ENCODE data around the gene RAP1GAP.

Gene RAP1GAP

DNA sequence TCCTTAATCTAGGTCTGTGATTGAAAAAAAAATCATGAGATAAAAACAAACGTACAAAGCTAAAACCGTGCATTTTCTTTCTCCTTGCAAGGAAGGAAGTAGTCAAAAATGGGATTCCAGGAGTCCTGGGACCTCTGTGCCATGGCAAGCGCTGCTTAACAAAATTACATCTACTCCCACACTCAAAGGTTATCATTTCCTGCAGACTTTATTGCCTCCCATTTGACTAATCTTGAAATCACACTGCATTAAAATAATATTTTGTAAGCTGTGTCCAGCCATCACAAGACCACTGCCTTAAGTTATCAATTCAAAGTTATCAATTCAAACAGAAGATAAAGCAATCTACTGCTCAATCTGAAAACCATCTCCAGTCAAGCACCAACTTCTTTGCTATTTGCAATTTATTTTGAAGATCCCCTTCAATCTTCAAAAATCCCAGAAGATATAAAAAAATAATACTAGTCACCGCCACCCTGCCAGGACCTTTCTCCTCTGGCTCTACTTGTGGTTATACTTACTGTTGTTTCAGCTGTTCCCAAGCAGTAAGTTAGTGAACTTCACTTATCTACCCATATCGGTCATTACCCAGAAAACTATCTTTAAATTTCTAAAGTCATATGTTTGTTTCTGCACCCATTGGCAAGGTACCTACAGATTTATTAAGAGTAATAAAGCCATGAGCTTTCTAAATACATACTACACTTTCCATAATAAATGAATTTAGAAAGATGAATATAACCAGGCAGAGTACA, 38.1 kb upstream of the RAP1GAP start:
- no peaks in the 10 kb centered on the region for H3K27me3 ChIP-seq (ENCODE audit: insufficient read depth, low read length)
- no peaks in the 10 kb centered on the region for H3K79me2 ChIP-seq (ENCODE audit: insufficient read depth, low read length)
- no peak overlapping the region for H3K9ac ChIP-seq (ENCODE audit: low read length)
- H3K9me2 ChIP-seq (ENCODE audit: low read depth, low read length): no peaks in the 10 kb centered on the region
- H3K4me1 ChIP-seq (ENCODE audit: insufficient read depth, low read length, severe bottlenecking): no peaks in the 10 kb centered on the region
- H3F3A ChIP-seq (ENCODE audit: insufficient read depth, low read length): no peaks in the 10 kb centered on the region
- H3K9me3 ChIP-seq (ENCODE audit: low read length): no peaks in the 10 kb centered on the region
- no peak overlapping the region for H2AFZ ChIP-seq (ENCODE audit: low read length)
- no peak for TF ChIP-seq EZH2 (IDR thresholded peaks at IDR 0.05; ENCODE audit: borderline replicate concordance, low read length)
- TF ChIP-seq, protein P1, sequence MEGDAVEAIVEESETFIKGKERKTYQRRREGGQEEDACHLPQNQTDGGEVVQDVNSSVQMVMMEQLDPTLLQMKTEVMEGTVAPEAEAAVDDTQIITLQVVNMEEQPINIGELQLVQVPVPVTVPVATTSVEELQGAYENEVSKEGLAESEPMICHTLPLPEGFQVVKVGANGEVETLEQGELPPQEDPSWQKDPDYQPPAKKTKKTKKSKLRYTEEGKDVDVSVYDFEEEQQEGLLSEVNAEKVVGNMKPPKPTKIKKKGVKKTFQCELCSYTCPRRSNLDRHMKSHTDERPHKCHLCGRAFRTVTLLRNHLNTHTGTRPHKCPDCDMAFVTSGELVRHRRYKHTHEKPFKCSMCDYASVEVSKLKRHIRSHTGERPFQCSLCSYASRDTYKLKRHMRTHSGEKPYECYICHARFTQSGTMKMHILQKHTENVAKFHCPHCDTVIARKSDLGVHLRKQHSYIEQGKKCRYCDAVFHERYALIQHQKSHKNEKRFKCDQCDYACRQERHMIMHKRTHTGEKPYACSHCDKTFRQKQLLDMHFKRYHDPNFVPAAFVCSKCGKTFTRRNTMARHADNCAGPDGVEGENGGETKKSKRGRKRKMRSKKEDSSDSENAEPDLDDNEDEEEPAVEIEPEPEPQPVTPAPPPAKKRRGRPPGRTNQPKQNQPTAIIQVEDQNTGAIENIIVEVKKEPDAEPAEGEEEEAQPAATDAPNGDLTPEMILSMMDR (IDR thresholded peaks at IDR 0.05; ENCODE audit: low read length): no peak
- H4K20me1 ChIP-seq (ENCODE audit: insufficient read depth, low read length): no peaks in the 10 kb centered on the region
- H3K27ac ChIP-seq (ENCODE audit: low read depth, low read length, poor library complexity, severe bottlenecking): no peak overlapping the region
- no peak overlapping the region for H3K4me3 ChIP-seq (ENCODE audit: low read depth, low read length, poor library complexity, severe bottlenecking)
- H3K36me3 ChIP-seq (ENCODE audit: insufficient read depth, low read length): peaks cover 59% of the 10 kb centered on the region
- no peak overlapping the region for H3K4me2 ChIP-seq (ENCODE audit: low read length)

DNA sequence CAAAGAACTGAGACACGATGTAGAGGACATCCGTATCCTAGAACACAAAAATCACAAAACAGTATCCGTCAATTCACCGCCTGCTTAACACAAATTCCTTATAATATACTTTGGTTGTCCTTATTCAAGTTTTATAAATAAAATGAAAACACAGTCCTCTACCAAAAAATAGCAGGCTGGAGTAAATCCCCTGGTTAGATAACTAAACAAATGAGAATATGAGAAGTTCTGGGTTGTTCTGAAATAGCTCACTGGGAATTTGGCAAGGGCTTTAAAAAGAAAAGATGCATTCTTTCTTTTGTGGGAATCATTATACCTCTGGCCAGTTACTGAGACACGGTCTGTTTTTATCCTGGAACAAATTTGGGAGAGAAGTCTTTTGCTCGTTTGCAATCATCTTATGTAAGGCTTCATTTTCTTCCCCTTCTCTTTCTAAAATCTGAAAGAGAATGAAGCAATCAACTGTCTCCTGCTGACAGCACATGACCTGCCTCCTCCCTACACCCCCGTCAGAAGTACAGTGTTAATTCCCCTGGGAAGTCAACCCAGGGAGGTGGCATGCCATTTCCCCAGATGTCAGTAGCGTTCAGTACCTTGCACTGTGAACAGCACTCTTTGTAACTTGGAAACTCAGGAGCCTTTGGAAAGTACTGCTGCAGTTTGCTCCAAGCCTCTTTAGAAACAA, 37.1 kb upstream of the RAP1GAP start:
- no peak overlapping the region for H3K4me2 ChIP-seq (ENCODE audit: low read length)

DNA sequence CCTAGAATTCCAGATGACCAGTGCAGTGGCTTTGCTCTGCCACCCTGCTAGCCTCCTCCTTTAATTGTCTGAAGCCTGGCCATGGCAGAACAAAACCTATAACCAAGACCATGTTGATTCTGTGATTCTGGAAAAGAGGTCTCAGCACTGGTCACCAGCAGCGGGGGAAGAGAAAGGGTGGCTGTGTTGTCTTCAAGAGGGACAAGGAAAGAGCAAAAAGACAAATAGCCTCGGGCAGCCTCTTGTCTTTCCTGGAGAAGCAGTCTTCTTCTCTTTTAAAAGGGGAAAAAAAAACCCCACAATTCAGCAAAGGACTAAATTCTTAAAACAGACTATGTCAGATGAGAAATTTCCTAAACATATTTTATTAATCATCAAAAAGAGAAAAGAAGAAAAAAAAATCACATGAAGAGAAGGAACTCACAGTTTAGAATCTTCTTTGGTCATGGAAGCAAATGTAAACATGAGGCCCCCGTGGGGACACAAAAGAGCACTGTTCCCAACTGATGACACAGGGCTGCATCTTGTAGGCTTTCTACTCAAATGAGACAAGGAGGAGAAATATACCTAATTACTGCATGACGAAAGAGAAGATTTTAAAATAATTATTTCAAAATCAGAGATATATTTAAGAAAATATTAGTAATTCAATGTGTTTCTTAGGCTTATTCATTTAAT, 36.3 kb upstream of the RAP1GAP start:
- no peak overlapping the region for H2AFZ ChIP-seq (ENCODE audit: low read length)
- H3K27ac ChIP-seq (ENCODE audit: low read depth, low read length, poor library complexity, severe bottlenecking): no peak overlapping the region
- H3F3A ChIP-seq (ENCODE audit: insufficient read depth, low read length): no peaks in the 10 kb centered on the region
- H3K9me3 ChIP-seq (ENCODE audit: low read length): no peaks in the 10 kb centered on the region
- H3K36me3 ChIP-seq (ENCODE audit: insufficient read depth, low read length): peaks cover 60% of the 10 kb centered on the region
- no peak for TF ChIP-seq EZH2 (IDR thresholded peaks at IDR 0.05; ENCODE audit: borderline replicate concordance, low read length)
- TF ChIP-seq, protein P1 (IDR thresholded peaks at IDR 0.05; ENCODE audit: low read length): no peak
- H3K4me1 ChIP-seq (ENCODE audit: insufficient read depth, low read length, severe bottlenecking): no peaks in the 10 kb centered on the region
- no peaks in the 10 kb centered on the region for H4K20me1 ChIP-seq (ENCODE audit: insufficient read depth, low read length)
- no peaks in the 10 kb centered on the region for H3K27me3 ChIP-seq (ENCODE audit: insufficient read depth, low read length)
- H3K79me2 ChIP-seq (ENCODE audit: insufficient read depth, low read length): no peaks in the 10 kb centered on the region
- no peak overlapping the region for H3K9ac ChIP-seq (ENCODE audit: low read length)
- H3K9me2 ChIP-seq (ENCODE audit: low read depth, low read length): no peaks in the 10 kb centered on the region
- H3K4me2 ChIP-seq (ENCODE audit: low read length): no peak overlapping the region
- H3K4me3 ChIP-seq (ENCODE audit: low read depth, low read length, poor library complexity, severe bottlenecking): no peak overlapping the region

More for the DNA sequence above, 37.1 kb upstream of the RAP1GAP start:
- no peak overlapping the region for H3K4me3 ChIP-seq (ENCODE audit: low read depth, low read length, poor library complexity, severe bottlenecking)
- H3K79me2 ChIP-seq (ENCODE audit: insufficient read depth, low read length): no peaks in the 10 kb centered on the region
- H3K9ac ChIP-seq (ENCODE audit: low read length): no peak overlapping the region
- no peak overlapping the region for H3K27ac ChIP-seq (ENCODE audit: low read depth, low read length, poor library complexity, severe bottlenecking)
- H3F3A ChIP-seq (ENCODE audit: insufficient read depth, low read length): no peaks in the 10 kb centered on the region
- no peaks in the 10 kb centered on the region for H3K4me1 ChIP-seq (ENCODE audit: insufficient read depth, low read length, severe bottlenecking)
- TF ChIP-seq, protein P1 (IDR thresholded peaks at IDR 0.05; ENCODE audit: low read length): no peak
- no peak for TF ChIP-seq EZH2 (IDR thresholded peaks at IDR 0.05; ENCODE audit: borderline replicate concordance, low read length)
- H4K20me1 ChIP-seq (ENCODE audit: insufficient read depth, low read length): no peaks in the 10 kb centered on the region
- H2AFZ ChIP-seq (ENCODE audit: low read length): no peak overlapping the region
- H3K9me2 ChIP-seq (ENCODE audit: low read depth, low read length): no peaks in the 10 kb centered on the region
- H3K27me3 ChIP-seq (ENCODE audit: insufficient read depth, low read length): no peaks in the 10 kb centered on the region
- H3K36me3 ChIP-seq (ENCODE audit: insufficient read depth, low read length): peaks cover 56% of the 10 kb centered on the region
- no peaks in the 10 kb centered on the region for H3K9me3 ChIP-seq (ENCODE audit: low read length)
